ENCODE measurements around the gene COL1A1. TPM values are rescaled to one million over a fixed set of nuclear protein-coding genes. Genes with fewer than 3 reads are reported as not detected.

The COL1A1 gene
- total RNA-seq, 2 donors from 2014 or later = 11.2 to 62.3 TPM

DNA sequence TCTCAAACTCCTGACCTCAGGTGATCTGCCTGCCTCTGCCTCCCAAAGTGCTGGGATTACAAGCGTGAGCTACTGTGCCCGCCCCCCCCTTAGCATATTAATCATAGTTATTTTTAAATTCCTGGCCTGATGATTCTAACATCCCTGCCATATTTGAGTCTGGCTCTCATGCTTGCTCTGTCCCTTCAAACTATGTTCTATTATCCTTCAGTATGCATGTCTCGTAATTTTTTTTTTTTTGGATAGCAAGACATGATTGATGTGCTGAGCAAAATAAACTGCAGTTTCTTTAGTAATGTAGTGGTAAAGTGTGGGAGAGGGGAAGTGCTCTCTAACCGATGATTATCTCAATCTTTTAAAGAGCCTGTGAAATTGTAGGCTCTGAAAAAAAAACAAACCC lies 38.5 kb upstream of the COL1A1 start:
- intact Hi-C loops (cut with DNase I) = no loop called here
- DNase-seq = no peak
- no peaks in the 10 kb centered on the region for H3K27me3 ChIP-seq
- H3K27ac ChIP-seq = no peak overlapping the region
- WGBS, 2 donors = 50 to 66% methylated on average over 4 of the region's 4 CpGs
- no peaks in the 10 kb centered on the region for H3K36me3 ChIP-seq (replicated peaks in 1 of 2; ENCODE audit: insufficient read depth in 1 of 2, low read depth in 2 of 2)
- H3K9me3 ChIP-seq = peaks cover 0 to under 1% (median 0%) of the 10 kb centered on the region in 3 donors
- no peak for TF ChIP-seq POLR2A (IDR thresholded peaks at IDR 0.05)
- TF ChIP-seq CTCF (IDR thresholded peaks at IDR 0.05) = no peak
- no peak overlapping the region for H3K4me3 ChIP-seq
- no peaks in the 10 kb centered on the region for H3K4me1 ChIP-seq
- ATAC-seq = no peak

GRCh38 chr17:50238601-50239280 lies 37.3 kb upstream of the COL1A1 start:
- DNase-seq (no peak), ATAC-seq (peak; percentile 33)
- peaks cover 0 to 6% (median 0%) of the 10 kb centered on the region in 3 donors for H3K9me3 ChIP-seq
- no peaks in the 10 kb centered on the region for H3K4me1 ChIP-seq
- no peaks in the 10 kb centered on the region for H3K36me3 ChIP-seq (replicated peaks in 1 of 2; ENCODE audit: insufficient read depth in 1 of 2, low read depth in 2 of 2)
- intact Hi-C loops (cut with DNase I) = no loop called here
- no peak for TF ChIP-seq CTCF (IDR thresholded peaks at IDR 0.05)
- TF ChIP-seq POLR2A (IDR thresholded peaks at IDR 0.05) = no peak
- H3K4me3 ChIP-seq = no peak overlapping the region
- H3K27me3 ChIP-seq = no peaks in the 10 kb centered on the region
- WGBS, 2 donors = 36 to 45% methylated on average over 9 of the region's 9 CpGs
- no peak overlapping the region for H3K27ac ChIP-seq

DNA sequence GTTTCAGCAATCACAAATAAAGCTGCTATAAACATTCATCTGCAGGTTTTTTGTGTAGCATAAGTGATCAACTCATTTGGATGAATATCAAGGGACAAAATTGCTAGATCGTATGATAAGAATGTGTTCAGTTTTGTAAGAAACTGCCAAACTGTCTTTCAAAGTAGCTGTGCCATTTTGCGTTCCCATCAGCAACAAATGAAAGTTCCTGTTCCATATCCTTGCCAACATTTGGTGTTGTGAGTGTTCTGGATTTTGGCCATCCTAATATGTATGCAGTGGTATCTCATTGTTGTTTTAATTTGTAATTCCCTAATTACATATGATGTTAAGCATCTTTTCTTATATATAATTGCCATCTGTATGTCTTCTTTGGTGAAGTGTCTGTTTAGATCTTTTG lies 36.5 kb upstream of the COL1A1 start:
- no peaks in the 10 kb centered on the region for H3K36me3 ChIP-seq (replicated peaks in 1 of 2; ENCODE audit: insufficient read depth in 1 of 2, low read depth in 2 of 2)
- H3K27me3 ChIP-seq = no peaks in the 10 kb centered on the region
- H3K9me3 ChIP-seq = peaks cover 0 to 6% (median 0%) of the 10 kb centered on the region in 3 donors
- ATAC-seq (no peak), DNase-seq (no peak)
- no peaks in the 10 kb centered on the region for H3K4me1 ChIP-seq
- 36 to 38% methylated on average over 2 of the region's 2 CpGs for WGBS, 2 donors
- TF ChIP-seq CTCF (IDR thresholded peaks at IDR 0.05) = no peak
- TF ChIP-seq POLR2A (IDR thresholded peaks at IDR 0.05) = no peak
- H3K4me3 ChIP-seq = no peak overlapping the region
- intact Hi-C loops (cut with DNase I) = no loop called here
- H3K27ac ChIP-seq = no peak overlapping the region

DNA sequence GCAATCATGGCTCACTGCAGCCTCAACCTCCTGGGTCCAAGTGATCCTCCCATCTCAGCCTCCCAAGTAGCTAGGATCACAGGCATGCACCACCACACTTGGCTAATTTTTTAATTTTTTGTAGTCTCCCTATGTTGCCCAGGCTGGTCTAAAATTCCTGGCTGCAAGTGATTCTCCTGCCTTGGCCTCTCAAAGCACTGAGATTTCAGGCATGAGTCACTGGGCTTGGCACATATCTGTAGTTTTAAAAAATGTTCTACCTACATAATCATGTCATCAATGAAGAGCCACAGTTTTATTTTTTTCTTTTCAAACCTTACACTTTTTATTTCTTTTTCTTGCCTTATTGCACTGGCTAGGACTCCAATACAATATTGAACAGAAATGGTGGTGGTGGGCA lies 33.1 kb upstream of the COL1A1 start:
- no peak overlapping the region for H3K27ac ChIP-seq
- TF ChIP-seq CTCF (IDR thresholded peaks at IDR 0.05) = no peak
- no peak for TF ChIP-seq POLR2A (IDR thresholded peaks at IDR 0.05)
- H3K4me3 ChIP-seq = no peak overlapping the region
- H3K27me3 ChIP-seq = no peaks in the 10 kb centered on the region
- peaks cover 0 to 6% (median 0%) of the 10 kb centered on the region in 3 donors for H3K9me3 ChIP-seq
- ATAC-seq = no peak
- intact Hi-C loops (cut with DNase I) = no loop called here
- H3K4me1 ChIP-seq = no peaks in the 10 kb centered on the region
- no peak for DNase-seq
- no peaks in the 10 kb centered on the region for H3K36me3 ChIP-seq (replicated peaks in 1 of 2; ENCODE audit: insufficient read depth in 1 of 2, low read depth in 2 of 2)

DNA sequence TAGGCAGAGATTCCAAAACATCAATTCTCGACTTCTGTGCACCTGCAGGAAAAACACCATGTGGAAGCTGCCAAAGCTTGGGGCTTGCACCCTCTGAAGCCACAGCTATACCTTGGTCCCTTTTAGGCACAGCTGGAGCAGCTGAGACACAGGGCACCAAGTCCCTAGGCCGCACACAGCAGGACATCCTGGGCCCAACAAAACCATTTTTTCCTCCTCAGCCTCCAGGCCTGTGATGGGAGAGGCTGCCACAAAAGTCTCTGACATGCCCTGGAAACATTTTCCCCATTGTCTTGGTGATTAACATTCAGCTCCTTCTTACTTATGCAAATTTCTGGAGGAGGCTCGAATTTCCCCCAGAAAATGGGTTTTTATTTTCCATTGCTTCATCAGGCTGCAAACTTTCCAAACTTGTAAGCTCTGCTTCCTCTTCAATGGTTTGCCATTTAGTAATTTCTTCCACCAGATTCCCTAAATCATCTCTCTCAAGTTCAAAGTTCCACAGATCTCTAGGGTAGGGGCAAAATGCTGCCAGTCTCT lies 24.3 kb upstream of the COL1A1 start:
- TF ChIP-seq CTCF (IDR thresholded peaks at IDR 0.05) (no peak), POLR2A (IDR thresholded peaks at IDR 0.05) (no peak)
- Histone ChIP-seq H3K36me3 (replicated peaks in 1 of 2; ENCODE audit: insufficient read depth in 1 of 2, low read depth in 2 of 2) (no peaks in the 10 kb centered on the region), H3K9me3 (no peaks in the 10 kb centered on the region), H3K27ac (no peak overlapping the region), H3K27me3 (no peaks in the 10 kb centered on the region), H3K4me3 (no peak overlapping the region), H3K4me1 (no peaks in the 10 kb centered on the region)
- ATAC-seq (no peak), DNase-seq (no peak)
- WGBS, 2 donors = 70 to 83% methylated on average over 3 of the region's 3 CpGs
- intact Hi-C loops (cut with DNase I) = no loop called here

Data from body of pancreas (tissue), 4 donors.